ENCODE data around the gene ACTN3.

Gene ACTN3

DNA sequence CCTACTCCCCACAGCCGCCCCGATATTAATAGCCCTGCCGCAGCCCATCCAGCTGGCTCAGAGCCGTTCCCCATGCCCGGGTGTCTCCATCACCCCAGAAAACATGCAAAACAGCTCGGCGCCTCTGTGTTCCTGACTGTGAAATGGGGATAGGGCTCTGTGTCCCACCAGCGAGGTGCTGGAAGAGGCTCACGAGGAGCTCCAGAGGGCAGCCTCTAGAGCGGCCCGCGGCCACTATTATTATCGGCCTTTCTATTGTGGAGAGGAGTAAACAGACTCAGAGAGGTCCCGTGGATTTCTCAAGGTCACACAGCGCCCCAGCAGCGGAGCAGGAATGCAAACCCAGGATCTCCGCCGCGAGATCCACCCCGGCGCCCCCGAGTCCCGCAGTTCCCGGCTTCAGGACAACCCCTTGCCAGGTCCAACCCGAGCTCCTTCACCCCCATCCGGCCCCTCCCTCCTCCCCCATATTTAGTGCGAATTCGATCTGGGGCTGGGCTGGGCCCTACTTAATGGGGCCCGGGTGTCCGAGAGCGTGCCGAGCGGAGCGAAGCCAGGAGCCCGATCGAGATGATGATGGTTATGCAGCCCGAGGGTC, at the start of gene ACTN3:
TSS of gene ACTN3 (plus strand) at position 536 of the 598 bp plus-strand sequence. CDS start at position 571, 35 bp downstream.
- TF ChIP-seq, protein P1, sequence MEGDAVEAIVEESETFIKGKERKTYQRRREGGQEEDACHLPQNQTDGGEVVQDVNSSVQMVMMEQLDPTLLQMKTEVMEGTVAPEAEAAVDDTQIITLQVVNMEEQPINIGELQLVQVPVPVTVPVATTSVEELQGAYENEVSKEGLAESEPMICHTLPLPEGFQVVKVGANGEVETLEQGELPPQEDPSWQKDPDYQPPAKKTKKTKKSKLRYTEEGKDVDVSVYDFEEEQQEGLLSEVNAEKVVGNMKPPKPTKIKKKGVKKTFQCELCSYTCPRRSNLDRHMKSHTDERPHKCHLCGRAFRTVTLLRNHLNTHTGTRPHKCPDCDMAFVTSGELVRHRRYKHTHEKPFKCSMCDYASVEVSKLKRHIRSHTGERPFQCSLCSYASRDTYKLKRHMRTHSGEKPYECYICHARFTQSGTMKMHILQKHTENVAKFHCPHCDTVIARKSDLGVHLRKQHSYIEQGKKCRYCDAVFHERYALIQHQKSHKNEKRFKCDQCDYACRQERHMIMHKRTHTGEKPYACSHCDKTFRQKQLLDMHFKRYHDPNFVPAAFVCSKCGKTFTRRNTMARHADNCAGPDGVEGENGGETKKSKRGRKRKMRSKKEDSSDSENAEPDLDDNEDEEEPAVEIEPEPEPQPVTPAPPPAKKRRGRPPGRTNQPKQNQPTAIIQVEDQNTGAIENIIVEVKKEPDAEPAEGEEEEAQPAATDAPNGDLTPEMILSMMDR (conservative IDR thresholded peaks at IDR 0.05; ENCODE audit: low read length), result no peak
- H3K4me3 ChIP-seq (ENCODE audit: low read length), result peak within 1 kb of the TSS; percentile 74
- no peak for DNase-seq (ENCODE audit: low read depth)

DNA sequence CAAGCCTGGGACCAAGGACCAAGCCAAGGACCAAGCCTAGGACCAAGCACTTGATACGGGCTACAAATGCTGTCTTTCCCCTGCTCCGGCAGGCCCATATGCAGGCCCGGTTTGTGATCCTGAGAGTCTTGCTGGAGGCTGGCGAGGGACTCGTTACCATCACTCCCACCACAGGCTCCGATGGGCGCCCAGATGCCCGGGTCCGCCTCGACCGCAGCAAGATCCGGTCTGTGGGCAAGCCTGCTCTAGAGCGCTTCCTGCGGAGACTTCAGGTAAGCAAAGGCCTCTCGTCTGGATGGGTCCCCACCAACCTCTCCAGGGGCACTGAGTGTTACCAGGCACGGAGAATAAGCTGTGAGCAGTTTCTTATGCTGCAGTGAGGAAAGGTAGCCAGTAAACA, 49.5 kb upstream of the ACTN3 start:
- TF ChIP-seq, protein P1 (conservative IDR thresholded peaks at IDR 0.05; ENCODE audit: low read length), result no peak
- no peak overlapping the region for H3K4me3 ChIP-seq (ENCODE audit: low read length)
- no peak for DNase-seq (ENCODE audit: low read depth)

DNA sequence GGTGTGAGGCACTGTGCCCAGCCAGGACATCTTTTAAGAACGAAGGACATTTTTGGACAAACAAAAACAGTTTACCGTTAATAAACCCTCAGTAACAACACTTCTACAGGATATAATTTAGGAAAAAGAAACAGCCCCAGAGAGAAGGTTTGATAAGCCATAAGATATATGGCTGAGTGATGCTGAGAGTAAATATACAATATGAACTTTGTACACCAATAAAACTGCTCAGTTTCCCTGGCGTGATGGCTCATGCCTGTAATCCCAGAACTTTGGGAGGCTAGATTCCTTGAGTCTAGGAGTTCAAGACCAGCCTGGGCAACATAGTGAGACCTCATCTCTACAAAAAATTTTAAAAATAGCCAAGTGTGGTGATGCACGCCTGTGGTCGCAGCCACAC, 48.2 kb upstream of the ACTN3 start:
- no peak for DNase-seq (ENCODE audit: low read depth)
- H3K4me3 ChIP-seq (ENCODE audit: low read length), result no peak overlapping the region
- TF ChIP-seq, protein P1 (conservative IDR thresholded peaks at IDR 0.05; ENCODE audit: low read length), result no peak

DNA sequence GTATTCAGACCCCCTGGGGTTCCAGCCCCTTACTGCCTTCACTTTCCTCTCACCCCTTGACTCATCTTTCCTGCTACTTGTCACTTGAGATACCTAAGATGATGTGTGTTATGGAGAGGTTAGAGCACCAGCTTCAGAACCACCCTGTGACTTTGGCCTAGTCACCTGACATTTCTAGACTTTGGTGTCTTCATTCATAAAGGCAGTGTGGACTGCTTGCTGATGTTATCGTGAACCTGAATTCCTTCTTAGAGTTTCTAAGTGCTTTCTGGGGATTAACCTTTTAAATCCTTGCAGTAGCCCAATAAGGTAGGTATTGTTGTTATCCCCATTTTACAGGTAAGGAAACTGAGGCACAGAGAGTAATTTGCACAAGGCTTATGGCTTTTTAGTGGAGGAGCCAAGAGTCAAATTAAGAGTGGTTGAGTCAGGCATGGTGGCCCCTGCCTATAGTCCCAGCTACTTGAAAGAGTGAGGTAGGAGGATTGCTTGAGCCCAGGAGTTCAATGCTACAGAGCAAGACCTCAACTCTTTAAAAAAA, 41.4 kb upstream of the ACTN3 start:
- DNase-seq (ENCODE audit: low read depth), result no peak
- no peak overlapping the region for H3K4me3 ChIP-seq (ENCODE audit: low read length)
- TF ChIP-seq, protein P1 (conservative IDR thresholded peaks at IDR 0.05; ENCODE audit: low read length), result no peak

DNA sequence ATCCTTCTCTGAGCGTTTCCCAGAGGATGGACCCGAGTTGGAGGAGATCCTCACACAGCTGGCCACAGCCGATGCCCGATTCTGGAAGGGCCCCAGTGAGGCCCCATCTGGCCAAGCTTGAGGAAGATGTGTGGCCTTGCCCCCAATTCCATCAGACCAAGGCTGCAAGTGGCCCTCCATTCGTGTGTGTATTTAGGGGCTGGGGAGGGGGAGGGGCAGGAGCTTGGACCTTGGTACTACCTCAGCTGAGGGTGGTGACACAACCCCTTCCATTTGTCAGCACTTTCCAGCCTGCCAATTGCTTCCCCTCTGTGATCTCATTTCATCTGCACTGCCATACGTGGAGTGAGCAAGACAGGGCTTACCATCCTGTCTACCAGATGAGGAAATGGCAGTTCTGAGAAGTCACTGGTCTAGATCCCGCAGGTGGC, 37.6 kb upstream of the ACTN3 start:
- TF ChIP-seq, protein P1 (conservative IDR thresholded peaks at IDR 0.05; ENCODE audit: low read length), result no peak
- no peak for DNase-seq (ENCODE audit: low read depth)
- H3K4me3 ChIP-seq (ENCODE audit: low read length), result no peak overlapping the region

DNA sequence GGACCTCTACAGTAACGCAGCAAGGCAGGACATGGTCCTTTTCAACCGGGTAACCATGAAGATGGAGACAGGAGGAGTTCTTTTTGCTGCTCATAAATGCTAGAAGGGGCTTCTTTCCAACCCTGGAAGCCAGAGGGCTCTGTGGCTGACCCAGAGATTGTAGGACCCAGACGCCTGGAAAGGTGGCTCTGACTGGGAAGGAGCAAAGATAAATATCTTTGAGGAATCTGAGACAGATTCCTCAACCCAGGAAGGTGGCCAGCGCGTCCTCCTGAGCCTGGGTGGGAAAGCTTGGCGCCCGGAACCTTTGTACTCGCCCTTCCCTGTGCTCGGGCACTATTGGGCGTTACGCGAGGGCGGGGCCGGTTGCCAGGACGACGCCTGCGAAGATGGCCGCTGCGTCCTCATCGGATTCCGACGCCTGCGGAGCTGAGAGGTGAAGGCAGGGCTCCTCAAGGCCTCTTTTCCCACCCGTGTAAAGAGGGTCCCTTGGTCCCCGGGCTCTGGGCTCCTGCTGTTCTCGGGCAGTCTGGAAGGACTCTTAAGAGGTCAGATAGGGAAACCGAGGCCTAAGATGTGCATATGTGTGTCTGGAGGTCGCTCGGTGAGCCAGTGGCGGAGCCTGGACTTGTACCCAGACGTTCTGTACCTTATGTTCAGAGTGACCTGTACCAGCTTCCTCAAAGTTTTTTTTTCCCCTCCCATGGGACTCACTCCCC, 36.3 kb upstream of the ACTN3 start, which contains the start of gene BBS1:
TSS of gene BBS1 (plus strand) at position 365 of the 719 bp plus-strand sequence. CDS start at position 390, 25 bp downstream.
- TF ChIP-seq, protein P1 (conservative IDR thresholded peaks at IDR 0.05; ENCODE audit: low read length), result peak; percentile 12; the same call in 1 of the 2 replicates
- DNase-seq (ENCODE audit: low read depth), result peak; percentile 74
- H3K4me3 ChIP-seq (ENCODE audit: low read length), result peak within 1 kb of the TSS; percentile 97
